Hepatocyte (in vitro differentiated cells): ENCODE measurements around the gene DPYD. TPM values are rescaled to one million over a fixed set of nuclear protein-coding genes. Genes with fewer than 3 reads are reported as not detected.

Source experiments
- DNase-seq: peaks from one replicate; pipeline ENCODE4 v3.0.0-alpha.2; 2016; ENCODE audit warnings: low spot score
- H2AFZ ChIP-seq: fragments of 200-600 bp; sonication (generic); 2 replicates; pipeline ENCODE4 v1.6.0; 2016; ENCODE audit warnings: antibody characterized with exemption, mild to moderate bottlenecking
- H3K27ac ChIP-seq: fragments of 200-600 bp; sonication (generic); 2 replicates; pipeline ENCODE4 v1.5.1; 2016; ENCODE audit warnings: mild to moderate bottlenecking
- H3K27me3 ChIP-seq: fragments of 200-600 bp; sonication (generic); 2 replicates; pipeline ENCODE4 v1.6.1; 2016
- H3K36me3 ChIP-seq: fragments of 200-600 bp; sonication (generic); replicated peaks from 2 replicates; pipeline ENCODE4 v1.5.1; 2016; ENCODE audit warnings: low read depth; ENCODE audit not compliant: insufficient read depth
- H3K4me1 ChIP-seq: fragments of 200-600 bp; sonication (generic); 2 replicates; pipeline ENCODE4 v1.5.1; 2016; ENCODE audit warnings: mild to moderate bottlenecking, moderate library complexity; ENCODE audit not compliant: insufficient read depth
- H3K4me2 ChIP-seq: fragments of 200-600 bp; sonication (generic); 2 replicates; pipeline ENCODE4 v1.6.0; 2016
- H3K4me3 ChIP-seq: fragments of 200-600 bp; sonication (generic); 2 replicates; pipeline ENCODE4 v1.5.1; 2016; ENCODE audit warnings: mild to moderate bottlenecking
- H3K79me2 ChIP-seq: fragments of 200-600 bp; sonication (generic); 2 replicates; pipeline ENCODE4 v1.6.0; 2017; ENCODE audit warnings: mild to moderate bottlenecking
- H3K9me2 ChIP-seq: fragments of 200-600 bp; sonication (generic); replicated peaks from 2 replicates; pipeline ENCODE4 v1.6.0; 2017; ENCODE audit warnings: mild to moderate bottlenecking; ENCODE audit not compliant: insufficient read depth
- H3K9me3 ChIP-seq: fragments of 200-600 bp; sonication (generic); 2 replicates; pipeline ENCODE4 v1.5.1; 2016; ENCODE audit warnings: low read depth, mild to moderate bottlenecking
- H4K20me1 ChIP-seq: fragments of 200-600 bp; sonication (generic); 2 replicates; pipeline ENCODE4 v1.6.0; 2016; ENCODE audit warnings: mild to moderate bottlenecking; ENCODE audit not compliant: insufficient read depth, poor library complexity, severe bottlenecking
- EZH2 ChIP-seq: fragments of 200-600 bp; sonication (generic); IDR thresholded peaks from 2 replicates; pipeline ENCODE4 v1.6.1; 2016; ENCODE audit warnings: antibody characterized with exemption, mild to moderate bottlenecking, borderline replicate concordance
- EZH2phosphoT487 ChIP-seq: fragments of 200-600 bp; sonication (generic); IDR thresholded peaks from one replicate; pipeline ENCODE4 v1.6.1; 2018; ENCODE audit warnings: antibody characterized with exemption, mild to moderate bottlenecking, low read depth, moderate library complexity; ENCODE audit not compliant: unreplicated experiment, severe bottlenecking
- WGBS: methylation state at CpG from one replicate; pipeline ENCODE4 v1.1.6; 2016; ENCODE audit warnings: low lambda C conversion rate; ENCODE audit errors: missing lambda C conversion rate; 5-methylcytosine and 5-hydroxymethylcytosine counted together
- polyA plus RNA-seq: library from polyadenylated mRNA; unstranded; fragments of >200 nt; fragmentation: Nextera tagmentation; extraction: Ambion mirVana; gene quantifications from 2 replicates; pipeline ENCODE4 v1.2.1, GENCODE V29; 2016
- total RNA-seq: library from RNA; depleted of rRNA; stranded (reverse); fragments of >200 nt; gene quantifications from 2 replicates; pipeline ENCODE4 v1.2.3, GENCODE V29; 2014
- TF ChIP-seq, protein P1 (sequence below): fragments of 200-600 bp; sonication (generic); IDR thresholded peaks from 2 replicates; pipeline ENCODE4 v1.5.1; 2016; ENCODE audit warnings: antibody characterized with exemption, mild to moderate bottlenecking; ENCODE audit not compliant: poor library complexity

Gene DPYD
- total and polyA plus RNA-seq, 2 experiments from 2014 or later = 7.5 to 21.8 TPM

DNA sequence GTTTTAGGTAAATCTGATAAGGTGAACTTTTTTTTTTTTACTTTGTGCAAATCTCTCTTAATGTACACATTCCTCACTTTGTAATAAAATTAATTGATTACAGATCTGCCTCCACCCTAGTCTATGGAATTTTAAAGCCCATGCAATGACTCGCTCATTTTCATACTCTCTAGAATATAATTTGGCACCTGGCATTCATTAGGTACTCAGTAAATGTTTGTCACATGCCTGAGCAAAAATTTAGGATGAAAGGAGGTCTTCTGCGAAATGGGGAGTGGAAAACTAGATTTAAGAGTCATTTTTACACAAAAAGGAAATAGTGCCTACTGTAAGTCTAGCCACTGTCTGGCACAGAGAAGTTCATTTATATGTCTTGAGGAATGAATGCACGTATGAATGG is 350.1 kb downstream of the DPYD start:
- Histone ChIP-seq H2AFZ (no peak overlapping the region), H3K9me2 (no peaks in the 10 kb centered on the region), H3K4me2 (no peak overlapping the region), H3K4me1 (no peaks in the 10 kb centered on the region), H4K20me1 (no peaks in the 10 kb centered on the region), H3K27me3 (no peaks in the 10 kb centered on the region), H3K36me3 (no peaks in the 10 kb centered on the region), H3K79me2 (no peaks in the 10 kb centered on the region), H3K4me3 (no peak overlapping the region), H3K27ac (no peak overlapping the region), H3K9me3 (no peaks in the 10 kb centered on the region)
- DNase-seq = no peak
- 74% methylated on average over 3 of the region's 3 CpGs for WGBS
- TF ChIP-seq EZH2phosphoT487 (no peak), EZH2 (no peak)
- TF ChIP-seq, protein P1, sequence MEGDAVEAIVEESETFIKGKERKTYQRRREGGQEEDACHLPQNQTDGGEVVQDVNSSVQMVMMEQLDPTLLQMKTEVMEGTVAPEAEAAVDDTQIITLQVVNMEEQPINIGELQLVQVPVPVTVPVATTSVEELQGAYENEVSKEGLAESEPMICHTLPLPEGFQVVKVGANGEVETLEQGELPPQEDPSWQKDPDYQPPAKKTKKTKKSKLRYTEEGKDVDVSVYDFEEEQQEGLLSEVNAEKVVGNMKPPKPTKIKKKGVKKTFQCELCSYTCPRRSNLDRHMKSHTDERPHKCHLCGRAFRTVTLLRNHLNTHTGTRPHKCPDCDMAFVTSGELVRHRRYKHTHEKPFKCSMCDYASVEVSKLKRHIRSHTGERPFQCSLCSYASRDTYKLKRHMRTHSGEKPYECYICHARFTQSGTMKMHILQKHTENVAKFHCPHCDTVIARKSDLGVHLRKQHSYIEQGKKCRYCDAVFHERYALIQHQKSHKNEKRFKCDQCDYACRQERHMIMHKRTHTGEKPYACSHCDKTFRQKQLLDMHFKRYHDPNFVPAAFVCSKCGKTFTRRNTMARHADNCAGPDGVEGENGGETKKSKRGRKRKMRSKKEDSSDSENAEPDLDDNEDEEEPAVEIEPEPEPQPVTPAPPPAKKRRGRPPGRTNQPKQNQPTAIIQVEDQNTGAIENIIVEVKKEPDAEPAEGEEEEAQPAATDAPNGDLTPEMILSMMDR = no peak

DNA sequence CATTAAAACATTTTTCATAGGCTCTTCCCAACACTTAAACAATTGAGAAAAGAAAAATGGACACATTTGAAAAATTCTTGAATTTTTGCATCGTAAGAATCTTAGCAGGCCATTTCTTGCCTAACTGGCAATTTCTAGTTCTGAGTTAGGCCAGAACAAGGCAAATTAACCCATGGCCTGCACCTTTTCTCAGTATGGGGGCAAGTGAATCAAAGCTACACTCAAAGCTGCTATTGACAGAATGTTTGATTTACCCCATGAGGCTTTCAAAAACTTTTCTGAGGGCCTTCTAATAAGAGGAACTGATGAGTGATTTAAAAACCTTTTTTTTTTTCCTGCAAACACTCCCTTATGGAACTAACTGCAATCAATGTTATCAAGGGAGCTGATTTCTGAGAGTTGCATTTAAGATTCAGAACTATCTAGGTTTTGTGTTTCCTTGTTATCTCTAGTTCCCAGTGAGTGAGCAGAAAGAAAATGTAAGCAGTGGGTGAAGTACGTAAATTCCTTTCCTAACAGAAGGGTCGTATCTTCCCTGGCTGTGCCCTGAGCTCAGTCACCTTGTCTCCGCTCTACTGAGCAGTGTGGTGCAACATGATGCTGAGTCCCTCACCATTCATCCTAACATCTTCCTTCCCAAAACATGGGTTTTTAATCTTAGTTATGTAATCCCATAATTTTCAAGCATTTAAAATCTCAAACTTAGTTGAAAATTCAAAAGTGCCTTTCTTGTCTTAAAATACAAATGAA is 353.7 kb downstream of the DPYD start:
- H3K4me3 ChIP-seq = no peak overlapping the region
- no peak overlapping the region for H2AFZ ChIP-seq
- no peaks in the 10 kb centered on the region for H3K9me3 ChIP-seq
- no peaks in the 10 kb centered on the region for H3K79me2 ChIP-seq
- DNase-seq = no peak
- no peak overlapping the region for H3K27ac ChIP-seq
- H3K4me1 ChIP-seq = no peaks in the 10 kb centered on the region
- no peaks in the 10 kb centered on the region for H3K27me3 ChIP-seq
- H4K20me1 ChIP-seq = no peaks in the 10 kb centered on the region
- no peaks in the 10 kb centered on the region for H3K36me3 ChIP-seq
- TF ChIP-seq EZH2 = no peak
- TF ChIP-seq EZH2phosphoT487 = no peak
- TF ChIP-seq, protein P1 = no peak
- WGBS = 51% methylated on average over 4 of the region's 4 CpGs
- no peaks in the 10 kb centered on the region for H3K9me2 ChIP-seq
- H3K4me2 ChIP-seq = no peak overlapping the region

DNA sequence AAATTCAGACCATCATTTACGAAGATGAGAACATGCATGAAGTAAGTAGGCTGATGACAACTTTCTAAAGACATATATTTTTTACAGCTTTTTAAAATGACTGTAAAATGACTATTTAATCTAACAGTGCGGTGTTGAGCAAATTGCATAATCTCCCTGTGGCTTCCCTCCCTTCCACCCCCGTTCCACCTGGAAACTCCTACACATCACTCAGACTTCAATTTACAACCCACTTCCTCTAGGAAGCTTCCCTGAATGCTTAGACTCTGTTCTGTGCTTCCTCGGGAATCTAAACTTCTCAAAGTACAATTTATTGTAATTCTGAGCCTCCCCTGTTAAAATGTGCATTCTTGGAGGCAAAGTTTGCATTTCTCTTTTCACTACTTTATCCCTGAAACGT is 354.9 kb downstream of the DPYD start:
- 68% methylated on average over 5 of the region's 5 CpGs for WGBS
- TF ChIP-seq, protein P1 = no peak
- TF ChIP-seq EZH2phosphoT487 (no peak), EZH2 (no peak)
- no peak for DNase-seq
- Histone ChIP-seq H3K36me3 (no peaks in the 10 kb centered on the region), H3K79me2 (no peaks in the 10 kb centered on the region), H2AFZ (no peak overlapping the region), H3K9me3 (no peaks in the 10 kb centered on the region), H3K4me1 (no peaks in the 10 kb centered on the region), H3K9me2 (no peaks in the 10 kb centered on the region), H3K4me2 (no peak overlapping the region), H3K4me3 (no peak overlapping the region), H3K27me3 (no peaks in the 10 kb centered on the region), H3K27ac (no peak overlapping the region), H4K20me1 (no peaks in the 10 kb centered on the region)

DNA sequence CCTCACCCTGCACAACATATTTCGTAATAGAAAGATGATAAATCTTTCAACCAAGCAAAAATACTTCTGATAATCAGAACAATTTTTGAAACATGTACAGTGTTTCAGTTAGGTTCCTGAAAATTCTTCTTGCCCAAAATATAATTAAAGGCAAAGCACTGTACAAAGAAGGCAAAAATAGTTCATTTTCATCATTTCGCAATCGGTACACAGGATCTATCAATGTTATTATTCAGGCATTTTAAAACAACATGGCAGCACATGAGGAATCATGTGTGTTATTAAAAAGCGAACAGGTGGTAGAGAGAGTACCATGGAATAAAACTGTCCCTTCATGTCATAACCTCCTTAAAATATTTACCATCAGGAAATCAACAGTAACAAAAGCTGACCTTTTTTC is 356.9 kb downstream of the DPYD start:
- H3K27ac ChIP-seq = no peak overlapping the region
- 93% methylated on average over 4 of the region's 4 CpGs for WGBS
- H3K9me3 ChIP-seq = no peaks in the 10 kb centered on the region
- TF ChIP-seq EZH2phosphoT487 = no peak
- TF ChIP-seq, protein P1 = no peak
- TF ChIP-seq EZH2 = no peak
- H2AFZ ChIP-seq = no peak overlapping the region
- no peaks in the 10 kb centered on the region for H3K79me2 ChIP-seq
- no peak overlapping the region for H3K4me3 ChIP-seq
- no peaks in the 10 kb centered on the region for H3K36me3 ChIP-seq
- H3K9me2 ChIP-seq = no peaks in the 10 kb centered on the region
- H4K20me1 ChIP-seq = no peaks in the 10 kb centered on the region
- no peaks in the 10 kb centered on the region for H3K27me3 ChIP-seq
- no peak for DNase-seq
- no peaks in the 10 kb centered on the region for H3K4me1 ChIP-seq
- no peak overlapping the region for H3K4me2 ChIP-seq
